Natural killer cell (primary cell): ENCODE data around the gene LRIG1. TPM values are rescaled to one million over a fixed set of nuclear protein-coding genes. Genes with fewer than 3 reads are reported as not detected.

ENCODE experiments used
- ATAC-seq, 3 donors: fragments of 150-1000 bp in 2 of 3; fragments of 200-7000 bp in 1 of 3; cut with Tn5 transposase; 1 replicate in 1 of 3; 2 replicates in 2 of 3; pipeline ENCODE4 v1.10.0; 2021; ENCODE audit warnings: mild to moderate bottlenecking in 2 of 3, moderate library complexity in 2 of 3
- DNase-seq, 2 donors: peaks; one replicate each; pipeline versions ENCODE4 v3.0.0 to v3.0.0-alpha.2; 2013 to 2021; ENCODE audit warnings: mixed read lengths in 1 of 2
- H3K27ac ChIP-seq: one replicate; pipeline ENCODE4 v1.5.1; 2013; ENCODE audit warnings: mild to moderate bottlenecking, low read length
- H3K27me3 ChIP-seq: one replicate; pipeline ENCODE4 v1.6.1; 2013; ENCODE audit warnings: low read length; ENCODE audit not compliant: control insufficient read depth, insufficient read depth
- H3K36me3 ChIP-seq: one replicate; pipeline ENCODE4 v1.6.1; 2013; ENCODE audit warnings: low read length; ENCODE audit not compliant: control insufficient read depth, insufficient read depth
- H3K4me1 ChIP-seq: one replicate; pipeline ENCODE4 v1.6.1; 2013; ENCODE audit warnings: low read length; ENCODE audit not compliant: control insufficient read depth, insufficient read depth
- H3K4me3 ChIP-seq: one replicate; pipeline ENCODE4 v1.5.1; 2013; ENCODE audit warnings: low read length
- H3K9me3 ChIP-seq: one replicate; pipeline ENCODE4 v1.6.1; 2013; ENCODE audit warnings: low read length; ENCODE audit not compliant: control insufficient read depth, insufficient read depth
- H3K27ac Mint-ChIP-seq, 2 donors: one replicate each; pipeline ENCODE4 v1.8.0; 2022; ENCODE audit warnings: mild to moderate bottlenecking in 2 of 2, mixed read lengths in 2 of 2, moderate library complexity in 1 of 2
- H3K27me3 Mint-ChIP-seq, 2 donors: one replicate each; pipeline ENCODE4 v1.8.0; 2022; ENCODE audit warnings: low read depth in 2 of 2, mixed read lengths in 2 of 2
- H3K36me3 Mint-ChIP-seq: one replicate; pipeline ENCODE4 v1.8.0; 2022; ENCODE audit warnings: mixed read lengths
- H3K4me1 Mint-ChIP-seq, 2 donors: one replicate each; pipeline ENCODE4 v1.8.0; 2022; ENCODE audit warnings: mixed read lengths in 2 of 2
- H3K4me3 Mint-ChIP-seq: one replicate; pipeline ENCODE4 v1.8.0; 2022; ENCODE audit warnings: mild to moderate bottlenecking, moderate library complexity, mixed read lengths
- H3K9me3 Mint-ChIP-seq, 2 donors: one replicate each; pipeline ENCODE4 v1.8.0; 2022; ENCODE audit warnings: mixed read lengths in 2 of 2
- WGBS: methylation state at CpG from one replicate; pipeline ENCODE4 v1.1.7; 2013; ENCODE audit warnings: missing lambda C conversion rate; ENCODE audit not compliant: insufficient coverage; 5-methylcytosine and 5-hydroxymethylcytosine counted together
- intact Hi-C: fragments of 100-400 bp; cut with micrococcal nuclease; formaldehyde crosslinking; loops from one replicate; pipeline ENCODE4 v1.14.2; 2022
- total RNA-seq, 4 donors: library from RNA; stranded (reverse); fragments of 120-200 nt in 1 of 4; gene quantifications; one replicate each; pipeline versions ENCODE4 v1.2.3 to v1.2.4, GENCODE V29; 2013 to 2022
- TF ChIP-seq, protein P1 (sequence below): fragments of 200-600 bp; IDR thresholded peaks from one replicate; pipeline ENCODE4 v1.8.0; 2022; ENCODE audit warnings: antibody characterized with exemption

LRIG1 gene
- total RNA-seq, 3 donors from 2014 or later (not counting 1 experiment from before 2014, with no cell fraction given) = 5.5 to 10.6 (median 8.5) TPM

DNA sequence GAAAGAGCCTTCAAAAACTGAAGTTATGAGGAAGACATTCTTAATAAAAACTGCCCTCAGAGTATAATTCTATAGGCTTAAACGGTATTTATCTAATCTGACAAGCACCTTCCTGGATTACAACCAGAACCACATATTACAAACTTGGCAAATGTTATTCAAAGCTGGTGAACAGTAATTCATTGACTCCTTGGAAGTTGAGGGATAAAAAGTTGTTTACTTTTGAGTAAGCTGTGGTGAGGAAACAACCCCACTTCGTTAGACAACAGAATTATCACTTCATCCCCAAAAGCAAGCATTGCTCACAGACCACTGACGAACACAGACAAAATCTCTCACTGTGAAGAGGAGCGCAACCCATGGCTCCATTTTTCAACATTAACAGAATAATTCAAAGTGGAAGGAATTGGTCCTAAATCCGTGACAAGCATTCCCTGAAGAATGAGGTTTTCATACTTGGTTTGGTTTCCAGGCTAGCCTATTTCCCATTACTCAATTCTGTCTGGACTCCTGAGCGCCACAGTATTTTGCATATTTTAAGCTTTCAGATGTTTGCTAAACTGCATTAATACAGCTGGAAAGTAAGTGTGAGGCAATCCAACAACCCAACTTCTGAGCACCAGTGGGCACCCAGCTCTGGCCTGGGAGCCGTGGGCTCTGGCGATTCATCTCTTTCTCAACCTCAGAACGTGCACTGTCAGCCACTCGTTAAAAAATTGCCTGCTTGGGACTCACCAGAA, 32.7 kb downstream of the LRIG1 start:
- H3K4me3 Mint-ChIP-seq = no peak overlapping the region

DNA sequence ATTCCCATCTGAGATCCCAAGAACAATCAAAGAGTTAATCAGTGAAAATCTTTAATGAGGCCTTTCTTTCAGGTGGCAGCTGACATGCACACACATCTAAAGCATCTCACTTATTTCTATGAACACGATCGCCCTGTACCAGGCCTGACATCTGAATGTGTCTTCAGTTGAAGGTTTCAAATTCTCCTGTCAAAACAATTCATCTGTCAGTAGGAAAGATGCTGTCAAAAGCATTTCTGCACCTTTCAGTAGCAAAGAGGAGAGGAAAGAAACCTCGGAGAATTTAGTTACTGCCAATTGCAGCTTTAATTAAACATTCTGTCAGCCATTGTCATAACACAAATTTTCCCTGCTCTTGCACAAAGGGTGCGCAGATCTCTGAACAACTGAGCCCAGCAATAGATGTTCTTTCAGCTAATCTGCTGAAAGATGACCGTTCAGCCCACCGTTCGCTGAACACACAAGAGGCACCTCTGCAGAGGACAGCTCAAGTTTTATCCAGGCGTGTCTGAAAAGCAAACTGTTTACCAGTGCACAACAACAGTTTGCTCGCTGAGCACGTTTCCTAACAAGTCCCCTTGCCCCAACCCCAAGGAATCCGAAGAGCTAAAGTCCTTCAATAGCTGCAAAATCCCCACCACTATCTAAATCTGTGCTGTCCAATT, 34.1 kb downstream of the LRIG1 start:
- H3K36me3 Mint-ChIP-seq = no peaks in the 10 kb centered on the region
- no peak for ATAC-seq
- Histone ChIP-seq H3K36me3 (no peaks in the 10 kb centered on the region), H3K4me3 (no peak overlapping the region), H3K4me1 (no peaks in the 10 kb centered on the region), H3K27me3 (no peaks in the 10 kb centered on the region), H3K9me3 (no peaks in the 10 kb centered on the region), H3K27ac (no peak overlapping the region)
- TF ChIP-seq, protein P1, sequence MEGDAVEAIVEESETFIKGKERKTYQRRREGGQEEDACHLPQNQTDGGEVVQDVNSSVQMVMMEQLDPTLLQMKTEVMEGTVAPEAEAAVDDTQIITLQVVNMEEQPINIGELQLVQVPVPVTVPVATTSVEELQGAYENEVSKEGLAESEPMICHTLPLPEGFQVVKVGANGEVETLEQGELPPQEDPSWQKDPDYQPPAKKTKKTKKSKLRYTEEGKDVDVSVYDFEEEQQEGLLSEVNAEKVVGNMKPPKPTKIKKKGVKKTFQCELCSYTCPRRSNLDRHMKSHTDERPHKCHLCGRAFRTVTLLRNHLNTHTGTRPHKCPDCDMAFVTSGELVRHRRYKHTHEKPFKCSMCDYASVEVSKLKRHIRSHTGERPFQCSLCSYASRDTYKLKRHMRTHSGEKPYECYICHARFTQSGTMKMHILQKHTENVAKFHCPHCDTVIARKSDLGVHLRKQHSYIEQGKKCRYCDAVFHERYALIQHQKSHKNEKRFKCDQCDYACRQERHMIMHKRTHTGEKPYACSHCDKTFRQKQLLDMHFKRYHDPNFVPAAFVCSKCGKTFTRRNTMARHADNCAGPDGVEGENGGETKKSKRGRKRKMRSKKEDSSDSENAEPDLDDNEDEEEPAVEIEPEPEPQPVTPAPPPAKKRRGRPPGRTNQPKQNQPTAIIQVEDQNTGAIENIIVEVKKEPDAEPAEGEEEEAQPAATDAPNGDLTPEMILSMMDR = no peak
- H3K4me1 Mint-ChIP-seq = no peaks in the 10 kb centered on the region
- DNase-seq = no peak
- no peak overlapping the region for H3K27ac Mint-ChIP-seq
- WGBS = 87% methylated on average over 10 of the region's 11 CpGs
- H3K9me3 Mint-ChIP-seq = no peaks in the 10 kb centered on the region
- intact Hi-C loops = no loop called here
- H3K27me3 Mint-ChIP-seq = peaks cover 7% of the 10 kb centered on the region in 2 donors
- no peak overlapping the region for H3K4me3 Mint-ChIP-seq

More for the DNA sequence above, 32.7 kb downstream of the LRIG1 start:
- no peaks in the 10 kb centered on the region for H3K9me3 ChIP-seq
- H3K4me1 ChIP-seq = peaks cover 7% of the 10 kb centered on the region
- ATAC-seq (no peak), DNase-seq (no peak)
- H3K27me3 ChIP-seq = no peaks in the 10 kb centered on the region
- TF ChIP-seq, protein P1 = no peak
- H3K4me3 ChIP-seq = no peak overlapping the region
- intact Hi-C loops = no loop called here
- H3K9me3 Mint-ChIP-seq = no peaks in the 10 kb centered on the region
- WGBS = 81% methylated on average over 10 of the region's 10 CpGs
- H3K27me3 Mint-ChIP-seq = peaks cover 7 to 10% of the 10 kb centered on the region in 2 donors
- H3K4me1 Mint-ChIP-seq = peaks cover 8 to 9% of the 10 kb centered on the region in 2 donors
- no peak overlapping the region for H3K27ac Mint-ChIP-seq
- H3K27ac ChIP-seq = no peak overlapping the region
- H3K36me3 ChIP-seq = no peaks in the 10 kb centered on the region
- H3K36me3 Mint-ChIP-seq = no peaks in the 10 kb centered on the region

DNA sequence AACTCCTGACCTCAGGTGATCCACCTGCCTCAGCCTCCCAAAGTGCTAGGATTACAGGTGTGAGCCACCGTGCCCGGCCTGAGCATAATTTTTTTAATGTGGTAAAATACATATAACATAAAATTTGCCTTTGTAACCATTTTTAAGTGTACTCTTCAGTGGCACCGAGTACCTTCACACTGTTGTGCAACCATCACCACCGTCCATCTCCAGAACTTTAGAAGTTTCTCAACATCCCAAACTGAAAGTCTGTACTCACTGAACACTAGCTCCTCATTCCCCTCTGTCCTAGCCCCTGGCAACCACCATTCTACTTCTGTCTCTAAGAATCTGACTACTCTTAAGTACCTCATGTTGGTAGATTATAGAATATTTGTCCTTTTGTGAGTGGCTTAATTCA, 35.2 kb downstream of the LRIG1 start:
- WGBS = 96% methylated on average over 2 of the region's 4 CpGs
- Mint-ChIP-seq H3K4me3 (no peak overlapping the region), H3K36me3 (no peaks in the 10 kb centered on the region), H3K4me1 (no peaks in the 10 kb centered on the region), H3K27ac (no peak overlapping the region), H3K9me3 (no peaks in the 10 kb centered on the region), H3K27me3 (peaks cover 7% of the 10 kb centered on the region in 2 donors)
- Histone ChIP-seq H3K27ac (no peak overlapping the region), H3K4me1 (no peaks in the 10 kb centered on the region), H3K36me3 (no peaks in the 10 kb centered on the region), H3K27me3 (no peaks in the 10 kb centered on the region), H3K4me3 (no peak overlapping the region), H3K9me3 (no peaks in the 10 kb centered on the region)
- intact Hi-C loops = no loop called here
- TF ChIP-seq, protein P1 = no peak
- no peak for DNase-seq
- ATAC-seq = no peak
